Measurements from ENCODE around the gene PRUNE2. TPM values are rescaled to one million over a fixed set of nuclear protein-coding genes. Genes with fewer than 3 reads are reported as not detected.

The PRUNE2 gene
- total RNA-seq, 4 donors from 2014 or later = 67.6 to 105 (median 95.6) TPM

DNA sequence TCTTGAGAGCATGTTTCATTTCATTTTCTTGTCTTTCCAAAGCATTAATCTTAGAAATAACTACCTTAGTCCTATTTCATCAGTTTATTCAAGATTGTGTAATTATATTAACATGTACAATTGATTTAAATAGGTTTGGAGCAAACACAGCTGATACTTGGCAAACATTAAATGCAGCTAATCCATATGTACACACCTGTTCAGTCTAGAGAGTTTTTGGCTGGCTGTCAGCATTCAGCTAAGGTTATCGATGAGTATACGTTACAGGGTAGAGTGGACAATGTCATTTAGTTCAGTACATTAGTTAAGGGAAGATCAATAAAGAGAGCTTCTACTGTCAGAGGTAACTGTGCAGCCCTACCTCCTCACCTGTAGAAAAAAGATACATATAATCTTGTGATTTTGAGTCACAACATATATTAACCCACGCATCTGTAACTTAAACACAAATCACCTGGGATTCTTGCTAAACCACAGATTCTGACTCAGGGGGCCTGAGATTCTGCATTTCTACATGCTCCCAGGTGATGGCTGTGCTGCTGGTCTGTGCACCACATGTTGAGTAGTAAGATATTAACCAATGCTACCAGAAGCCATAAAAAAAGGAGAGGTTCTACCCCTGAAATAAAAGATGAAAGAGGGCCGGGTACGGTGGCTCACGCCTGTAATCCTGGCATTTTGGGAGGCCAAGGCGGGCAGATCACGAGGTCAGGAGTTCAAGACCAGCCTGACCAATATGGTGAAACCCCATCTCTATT is 175.8 kb downstream of the PRUNE2 start:
- H3K36me3 ChIP-seq = no peaks in the 10 kb centered on the region
- no peak overlapping the region for H3K27ac ChIP-seq
- no peaks in the 10 kb centered on the region for H3K4me1 ChIP-seq
- in situ Hi-C loops (cut with MboI; ENCODE audit: low pct_ligation_motif_present in 1 of 4, low pct_unique_long_range_greater_than_20kb in 1 of 4, low sequenced_read_pairs in 3 of 4) = no loop called here
- DNase-seq = no peak
- TF ChIP-seq, protein P1, sequence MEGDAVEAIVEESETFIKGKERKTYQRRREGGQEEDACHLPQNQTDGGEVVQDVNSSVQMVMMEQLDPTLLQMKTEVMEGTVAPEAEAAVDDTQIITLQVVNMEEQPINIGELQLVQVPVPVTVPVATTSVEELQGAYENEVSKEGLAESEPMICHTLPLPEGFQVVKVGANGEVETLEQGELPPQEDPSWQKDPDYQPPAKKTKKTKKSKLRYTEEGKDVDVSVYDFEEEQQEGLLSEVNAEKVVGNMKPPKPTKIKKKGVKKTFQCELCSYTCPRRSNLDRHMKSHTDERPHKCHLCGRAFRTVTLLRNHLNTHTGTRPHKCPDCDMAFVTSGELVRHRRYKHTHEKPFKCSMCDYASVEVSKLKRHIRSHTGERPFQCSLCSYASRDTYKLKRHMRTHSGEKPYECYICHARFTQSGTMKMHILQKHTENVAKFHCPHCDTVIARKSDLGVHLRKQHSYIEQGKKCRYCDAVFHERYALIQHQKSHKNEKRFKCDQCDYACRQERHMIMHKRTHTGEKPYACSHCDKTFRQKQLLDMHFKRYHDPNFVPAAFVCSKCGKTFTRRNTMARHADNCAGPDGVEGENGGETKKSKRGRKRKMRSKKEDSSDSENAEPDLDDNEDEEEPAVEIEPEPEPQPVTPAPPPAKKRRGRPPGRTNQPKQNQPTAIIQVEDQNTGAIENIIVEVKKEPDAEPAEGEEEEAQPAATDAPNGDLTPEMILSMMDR (IDR thresholded peaks at IDR 0.05) = no peak
- TF ChIP-seq POLR2A (IDR thresholded peaks at IDR 0.05) (no peak), POLR2AphosphoS5 (IDR thresholded peaks at IDR 0.05) (no peak), EP300 (IDR thresholded peaks at IDR 0.05; ENCODE audit: low read depth) (no peak)
- no peaks in the 10 kb centered on the region for H3K27me3 ChIP-seq
- 56 to 62% methylated on average over 6 to 8 of the region's 8 CpGs for WGBS, 2 donors (ENCODE audit: low coverage in 1 of 2)
- no peak overlapping the region for H3K4me3 ChIP-seq
- intact Hi-C loops (cut with DNase I; ENCODE audit: low total_unique reads) = no loop called here
- no peaks in the 10 kb centered on the region for H3K9me3 ChIP-seq

DNA sequence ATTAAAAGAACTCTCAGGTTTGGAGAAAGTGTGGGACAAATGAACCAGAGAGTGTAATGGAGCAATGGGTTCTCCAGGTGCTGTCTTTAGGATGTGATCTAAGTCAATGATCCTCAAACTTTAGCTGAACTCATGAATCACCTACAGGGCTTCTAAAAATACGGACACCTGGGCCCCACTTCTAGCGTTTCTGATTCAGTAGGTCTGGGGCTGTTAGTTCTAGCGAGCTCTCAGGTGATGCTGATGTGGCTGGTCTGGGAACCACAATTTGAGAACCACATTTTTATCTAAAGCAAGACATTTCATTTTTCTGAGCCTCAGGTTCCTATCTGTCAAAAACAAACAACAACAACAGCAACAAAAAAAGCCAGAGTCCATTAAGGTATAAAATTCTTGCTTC is 176.8 kb downstream of the PRUNE2 start:
- TF ChIP-seq, protein P1 (IDR thresholded peaks at IDR 0.05) = no peak
- TF ChIP-seq EP300 (IDR thresholded peaks at IDR 0.05; ENCODE audit: low read depth) (no peak), POLR2A (IDR thresholded peaks at IDR 0.05) (no peak), POLR2AphosphoS5 (IDR thresholded peaks at IDR 0.05) (no peak)
- intact Hi-C loops (cut with DNase I; ENCODE audit: low total_unique reads) (no loop called here), in situ Hi-C loops (cut with MboI; ENCODE audit: low pct_ligation_motif_present in 1 of 4, low pct_unique_long_range_greater_than_20kb in 1 of 4, low sequenced_read_pairs in 3 of 4) (no loop called here)
- Histone ChIP-seq H3K27me3 (no peaks in the 10 kb centered on the region), H3K27ac (no peak overlapping the region), H3K36me3 (no peaks in the 10 kb centered on the region), H3K4me1 (no peaks in the 10 kb centered on the region), H3K9me3 (no peaks in the 10 kb centered on the region), H3K4me3 (no peak overlapping the region)
- WGBS, 2 donors (ENCODE audit: low coverage in 1 of 2) = 74 to 86% methylated on average over 3 of the region's 3 CpGs
- no peak for DNase-seq

DNA sequence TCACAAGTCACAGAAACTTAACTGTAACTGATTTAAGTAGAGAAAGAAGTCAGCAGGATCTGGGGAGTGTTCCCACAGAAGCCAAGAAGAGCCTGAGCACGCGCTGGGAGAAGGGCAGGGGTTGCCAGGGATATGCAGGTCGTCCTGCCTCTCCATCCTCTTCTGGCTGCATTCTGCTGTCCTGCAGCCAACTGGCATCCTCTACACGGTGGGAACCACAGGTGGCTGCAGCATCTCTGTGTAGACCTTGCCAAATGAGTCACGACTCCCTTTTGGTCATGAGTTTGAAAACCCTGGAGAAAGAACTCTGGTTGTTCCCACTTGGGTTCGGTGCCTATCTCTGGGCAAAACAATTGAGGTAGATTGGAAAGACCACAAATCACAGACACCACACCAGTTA is 180.0 kb downstream of the PRUNE2 start:
- WGBS, 2 donors (ENCODE audit: low coverage in 1 of 2) = 72% methylated on average over 6 of the region's 6 CpGs; no CpG with 5 or more reads in 1 of the 2 donors
- DNase-seq = no peak
- Histone ChIP-seq H3K27ac (no peak overlapping the region), H3K27me3 (no peaks in the 10 kb centered on the region), H3K36me3 (no peaks in the 10 kb centered on the region), H3K4me3 (no peak overlapping the region), H3K9me3 (no peaks in the 10 kb centered on the region), H3K4me1 (no peaks in the 10 kb centered on the region)
- no peak for TF ChIP-seq EP300 (IDR thresholded peaks at IDR 0.05; ENCODE audit: low read depth)
- TF ChIP-seq, protein P1 (IDR thresholded peaks at IDR 0.05) = no peak
- TF ChIP-seq POLR2AphosphoS5 (IDR thresholded peaks at IDR 0.05) = no peak
- no peak for TF ChIP-seq POLR2A (IDR thresholded peaks at IDR 0.05)
- in situ Hi-C loops (cut with MboI; ENCODE audit: low pct_ligation_motif_present in 1 of 4, low pct_unique_long_range_greater_than_20kb in 1 of 4, low sequenced_read_pairs in 3 of 4) = no loop called here
- intact Hi-C loops (cut with DNase I; ENCODE audit: low total_unique reads) = no loop called here

DNA sequence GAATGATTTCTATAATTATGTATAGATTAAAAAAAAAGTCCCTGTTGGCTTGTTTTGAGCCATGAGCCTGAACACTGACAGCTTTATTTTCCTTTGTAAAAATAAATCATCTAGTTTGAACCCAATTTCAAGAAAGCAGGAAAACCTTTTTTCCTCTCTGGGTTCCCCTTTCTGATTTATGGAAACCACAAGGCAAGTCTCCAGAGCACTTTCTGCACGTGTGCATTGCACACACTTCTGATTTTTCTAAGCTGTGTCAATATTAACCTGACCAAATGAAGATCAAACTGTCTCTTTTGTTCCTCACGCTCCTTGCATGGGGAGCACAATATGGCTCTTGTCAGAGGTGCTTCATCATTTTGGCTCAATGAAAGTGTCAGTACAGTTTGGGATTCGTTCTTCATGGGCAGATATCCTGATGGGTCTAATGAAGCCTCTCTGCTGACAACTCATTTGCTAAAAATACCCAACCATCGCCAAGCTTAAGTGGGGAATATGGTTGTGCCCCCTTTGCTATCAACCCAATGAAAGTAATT is 180.8 kb downstream of the PRUNE2 start:
- no peaks in the 10 kb centered on the region for H3K4me1 ChIP-seq
- WGBS, 2 donors (ENCODE audit: low coverage in 1 of 2) = 30 to 38% methylated on average over 3 to 4 of the region's 4 CpGs
- DNase-seq = no peak
- no peaks in the 10 kb centered on the region for H3K36me3 ChIP-seq
- TF ChIP-seq POLR2AphosphoS5 (IDR thresholded peaks at IDR 0.05) (no peak), EP300 (IDR thresholded peaks at IDR 0.05; ENCODE audit: low read depth) (no peak)
- TF ChIP-seq, protein P1 (IDR thresholded peaks at IDR 0.05) = no peak
- in situ Hi-C loops (cut with MboI; ENCODE audit: low pct_ligation_motif_present in 1 of 4, low pct_unique_long_range_greater_than_20kb in 1 of 4, low sequenced_read_pairs in 3 of 4) = no loop called here
- H3K27ac ChIP-seq = no peak overlapping the region
- no peaks in the 10 kb centered on the region for H3K27me3 ChIP-seq
- H3K4me3 ChIP-seq = no peak overlapping the region
- intact Hi-C loops (cut with DNase I; ENCODE audit: low total_unique reads) = no loop called here
- H3K9me3 ChIP-seq = no peaks in the 10 kb centered on the region

Data from transverse colon (tissue), 4 donors.